GM12873 (cell line): Measurements from ENCODE around the gene COL20A1.

Experiments
- CTCF ChIP-seq: IDR thresholded peaks from 2 replicates; pipeline ENCODE4 v1.5.1; 2012; ENCODE audit warnings: low read depth, mild to moderate bottlenecking, moderate library complexity, low read length, control low read depth; ENCODE audit not compliant: insufficient read depth; ENCODE audit errors: missing control alignments

The COL20A1 gene

DNA sequence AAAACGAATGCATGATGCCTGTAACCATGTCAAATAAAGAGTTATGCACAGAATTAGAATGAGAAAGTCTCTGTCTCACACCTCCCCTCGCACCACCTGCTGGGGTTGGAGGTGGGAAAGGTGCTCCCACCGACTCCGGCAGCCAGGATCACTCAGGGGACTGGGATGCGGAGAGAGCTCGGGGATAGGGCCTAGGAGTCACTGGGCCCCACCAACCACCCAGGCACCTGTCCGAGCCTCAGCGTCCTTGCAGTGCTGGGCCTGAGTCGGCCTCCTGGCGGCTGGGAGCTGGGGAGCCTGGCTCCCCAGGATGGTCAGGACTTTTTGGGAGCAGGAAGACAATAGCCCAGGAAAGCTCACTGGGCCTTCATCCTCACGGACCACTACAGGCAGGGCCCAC lies 90.6 kb downstream of the COL20A1 start:
- no peak for TF ChIP-seq CTCF

GRCh38 chr20:63384336-63384735 lies 91.3 kb downstream of the COL20A1 start:
- TF ChIP-seq CTCF: no peak
